Measurements from ENCODE around the gene HHIPL2.

- TF ChIP-seq, protein P1, sequence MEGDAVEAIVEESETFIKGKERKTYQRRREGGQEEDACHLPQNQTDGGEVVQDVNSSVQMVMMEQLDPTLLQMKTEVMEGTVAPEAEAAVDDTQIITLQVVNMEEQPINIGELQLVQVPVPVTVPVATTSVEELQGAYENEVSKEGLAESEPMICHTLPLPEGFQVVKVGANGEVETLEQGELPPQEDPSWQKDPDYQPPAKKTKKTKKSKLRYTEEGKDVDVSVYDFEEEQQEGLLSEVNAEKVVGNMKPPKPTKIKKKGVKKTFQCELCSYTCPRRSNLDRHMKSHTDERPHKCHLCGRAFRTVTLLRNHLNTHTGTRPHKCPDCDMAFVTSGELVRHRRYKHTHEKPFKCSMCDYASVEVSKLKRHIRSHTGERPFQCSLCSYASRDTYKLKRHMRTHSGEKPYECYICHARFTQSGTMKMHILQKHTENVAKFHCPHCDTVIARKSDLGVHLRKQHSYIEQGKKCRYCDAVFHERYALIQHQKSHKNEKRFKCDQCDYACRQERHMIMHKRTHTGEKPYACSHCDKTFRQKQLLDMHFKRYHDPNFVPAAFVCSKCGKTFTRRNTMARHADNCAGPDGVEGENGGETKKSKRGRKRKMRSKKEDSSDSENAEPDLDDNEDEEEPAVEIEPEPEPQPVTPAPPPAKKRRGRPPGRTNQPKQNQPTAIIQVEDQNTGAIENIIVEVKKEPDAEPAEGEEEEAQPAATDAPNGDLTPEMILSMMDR (conservative IDR thresholded peaks at IDR 0.05), result no peak
- TF ChIP-seq ZFX (IDR thresholded peaks at IDR 0.05), result no peak
These were observed 22.9 kb upstream of the HHIPL2 start for GRCh38 chr1:222570837-222571236.

All from C4-2B (cell line).